Measurements from ENCODE around the gene GALNT10.

Gene GALNT10

GRCh38 chr5:154377754-154378533 is 187.4 kb downstream of the GALNT10 start:
- no peak for DNase-seq (ENCODE audit: low spot score)

- DNase-seq (ENCODE audit: low spot score) = no peak
Observed at GRCh38 chr5:154380263-154380662, 189.7 kb downstream of the GALNT10 start.

DNA sequence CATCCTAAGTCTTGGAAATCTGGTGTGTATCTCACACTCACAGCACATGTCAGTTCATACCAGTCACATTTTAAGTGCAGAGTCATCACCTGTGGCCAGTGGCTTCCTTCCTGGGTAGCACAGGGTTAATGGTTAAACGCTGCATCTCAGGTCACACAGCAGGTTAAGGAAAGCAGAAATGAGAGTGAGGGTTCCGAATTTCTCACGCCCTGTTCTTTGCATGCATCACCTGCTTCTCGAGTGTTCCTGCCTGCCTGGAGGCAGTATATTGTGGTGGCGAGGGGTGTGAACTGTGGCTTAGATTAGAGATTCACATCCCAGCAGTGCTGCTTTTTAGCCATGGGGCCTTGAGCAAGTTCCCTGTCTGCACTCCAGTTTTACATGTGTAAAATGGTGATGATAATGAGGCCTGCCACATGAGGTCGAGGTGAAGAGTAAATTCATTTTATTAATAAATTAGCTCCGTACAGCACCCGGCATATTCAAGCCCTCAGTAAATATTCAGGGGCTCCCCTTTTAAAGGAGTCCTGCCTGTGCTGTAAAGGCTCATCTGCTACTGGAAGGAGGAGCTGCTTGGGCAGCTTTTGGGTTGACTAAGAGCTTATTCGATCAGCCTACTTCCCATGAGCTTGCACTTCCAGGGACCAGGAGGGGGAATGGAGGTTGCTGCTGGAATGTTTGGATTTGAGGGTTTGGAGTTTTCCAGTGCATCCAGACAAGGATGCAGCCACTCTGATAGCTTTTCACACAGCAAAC is 194.1 kb downstream of the GALNT10 start:
- DNase-seq (ENCODE audit: low spot score) = no peak

GRCh38 chr5:154385236-154385512 is 194.6 kb downstream of the GALNT10 start:
- no peak for DNase-seq (ENCODE audit: low spot score)

- no peak for DNase-seq (ENCODE audit: low spot score)
Observed at GRCh38 chr5:154386952-154387629, 196.6 kb downstream of the GALNT10 start.

- DNase-seq (ENCODE audit: low spot score) = no peak
Observed at GRCh38 chr5:154388842-154389241, 198.3 kb downstream of the GALNT10 start.

- DNase-seq (ENCODE audit: low spot score) = no peak
Observed at GRCh38 chr5:154390096-154390495, 199.6 kb downstream of the GALNT10 start.

DNA sequence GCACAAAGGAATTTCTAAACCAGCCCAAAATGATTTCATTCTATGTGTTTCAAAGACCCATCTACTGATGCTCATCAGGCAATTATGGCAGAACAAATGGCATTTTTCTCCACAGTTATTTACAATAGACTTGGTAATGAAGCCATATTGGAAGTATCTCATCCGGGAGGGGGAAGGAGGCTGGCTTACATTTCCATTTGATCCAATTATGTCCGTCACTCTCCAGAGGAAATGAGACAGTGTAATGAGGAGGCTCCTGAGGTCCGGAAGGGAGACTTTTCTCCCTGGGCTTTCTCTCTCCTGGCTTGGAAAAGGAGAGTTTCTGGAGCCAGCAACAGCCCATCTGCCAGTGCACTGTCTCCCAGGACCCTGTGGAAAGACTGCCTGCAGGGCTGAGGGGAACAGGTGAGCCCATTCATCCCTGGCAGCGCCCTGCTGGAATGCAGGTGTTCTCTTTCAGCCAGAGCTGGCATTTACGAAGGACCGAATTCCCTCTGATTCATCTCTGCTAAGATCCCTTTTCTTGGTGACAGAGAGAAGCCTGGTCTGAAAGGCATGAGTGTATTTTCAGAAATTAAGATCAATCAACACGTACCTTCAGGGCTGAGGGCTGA is 200.3 kb downstream of the GALNT10 start:
- no peak for DNase-seq (ENCODE audit: low spot score)

DNA sequence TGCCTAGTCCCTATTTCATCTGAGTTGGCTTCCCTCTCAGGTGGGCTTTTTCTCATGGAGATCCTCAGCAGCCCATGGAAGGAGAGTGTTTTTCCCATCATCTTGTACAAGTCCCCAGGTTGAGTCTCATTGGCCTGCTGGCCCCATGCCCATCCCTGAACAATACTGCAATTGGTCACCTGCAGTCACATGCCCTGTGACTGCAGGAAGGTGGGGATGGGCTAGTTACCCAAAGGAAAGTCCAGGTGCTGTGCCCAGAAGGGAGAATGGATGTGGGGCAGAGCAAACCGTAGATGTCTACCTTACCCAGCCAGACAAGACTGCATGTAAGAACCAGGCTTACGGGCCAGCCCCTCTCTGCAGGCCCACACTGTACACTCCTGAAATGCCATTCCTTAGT is 201.3 kb downstream of the GALNT10 start:
- no peak for DNase-seq (ENCODE audit: low spot score)

DNA sequence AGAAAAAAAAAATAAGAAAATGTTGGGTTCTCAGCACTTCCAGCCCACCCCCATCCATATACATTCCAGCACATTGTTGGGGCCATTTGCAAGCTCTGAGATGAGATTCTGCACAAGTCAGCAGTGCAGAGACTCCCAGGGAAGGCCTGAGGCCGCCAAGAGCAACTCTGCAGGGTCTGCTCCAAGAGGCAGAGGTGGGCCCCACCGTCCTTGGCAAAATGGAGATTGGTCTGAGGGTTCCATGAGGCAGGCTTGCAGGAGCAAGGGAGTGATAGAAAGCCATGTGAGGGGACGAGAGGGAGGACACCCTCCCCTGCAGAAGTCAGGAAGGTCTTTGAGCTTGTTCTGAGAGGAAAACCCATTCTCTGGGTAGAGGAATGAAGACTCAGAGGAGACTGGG is 203.3 kb downstream of the GALNT10 start:
- no peak for DNase-seq (ENCODE audit: low spot score)

DNA sequence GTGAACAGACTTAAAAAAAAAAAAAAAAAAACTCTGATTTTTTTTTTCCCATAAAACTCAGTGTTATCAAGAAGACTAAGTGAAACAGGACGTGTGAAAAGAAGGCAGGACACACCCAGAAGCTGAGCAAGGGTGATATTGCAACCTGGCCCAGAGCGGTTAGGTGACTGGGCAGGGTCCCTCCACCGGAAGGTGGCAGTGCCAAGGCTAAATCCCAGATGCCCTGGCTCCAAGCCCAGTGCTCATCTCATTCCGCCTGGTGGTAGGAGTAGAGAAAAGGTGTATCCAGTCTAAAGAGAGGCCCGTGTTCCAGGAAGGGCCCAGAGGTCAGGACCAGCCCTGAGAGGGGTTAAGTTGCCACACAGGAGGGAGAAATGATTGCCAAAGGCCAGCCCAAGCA is 203.8 kb downstream of the GALNT10 start:
- no peak for DNase-seq (ENCODE audit: low spot score)

GRCh38 chr5:154395407-154396106 is 205.0 kb downstream of the GALNT10 start:
- no peak for DNase-seq (ENCODE audit: low spot score)

GRCh38 chr5:154396128-154396527 is 205.6 kb downstream of the GALNT10 start:
- DNase-seq (ENCODE audit: low spot score) = no peak

GRCh38 chr5:154397652-154398406 is 207.3 kb downstream of the GALNT10 start:
- DNase-seq (ENCODE audit: low spot score) = no peak

DNA sequence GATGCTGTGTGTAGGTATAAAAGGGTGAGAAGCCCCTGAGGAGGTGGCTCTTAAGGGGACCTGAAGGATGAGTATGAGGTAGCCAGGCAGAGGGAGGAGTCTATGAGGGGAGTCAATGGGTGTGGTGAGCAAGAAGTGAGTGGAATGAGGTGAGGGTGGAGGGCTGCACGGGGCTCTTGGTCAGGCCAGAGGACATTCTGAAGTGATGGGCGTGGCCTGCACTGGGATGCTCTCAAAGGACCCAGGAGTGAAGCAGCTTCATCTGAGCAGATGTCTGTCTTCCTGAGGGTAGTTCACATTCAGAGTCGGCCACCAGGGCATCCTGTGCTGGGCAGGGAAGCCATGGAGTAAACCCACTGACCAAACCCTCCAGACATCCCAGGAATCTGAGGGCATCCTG is 210.1 kb downstream of the GALNT10 start:
- DNase-seq (ENCODE audit: low spot score) = no peak

DNA sequence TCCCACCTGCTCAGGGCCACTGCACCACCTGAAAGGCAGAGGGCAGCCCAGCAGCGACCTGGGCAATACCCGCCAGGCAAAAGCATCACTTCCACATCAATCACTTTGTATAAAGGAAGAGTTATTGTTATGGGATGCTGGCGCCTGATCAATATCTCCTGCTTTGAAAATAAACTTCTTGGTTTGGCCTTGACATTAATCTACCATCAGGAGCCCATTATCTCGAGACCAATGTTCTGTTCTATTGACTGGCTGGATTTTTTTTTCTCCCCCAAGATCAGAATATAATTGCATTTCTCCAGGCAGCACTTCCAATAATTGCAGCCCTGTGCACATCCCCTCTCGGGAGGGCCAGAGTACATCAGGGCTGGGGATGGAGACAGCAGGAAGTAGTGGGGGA is 210.8 kb downstream of the GALNT10 start:
- no peak for DNase-seq (ENCODE audit: low spot score)

DNA sequence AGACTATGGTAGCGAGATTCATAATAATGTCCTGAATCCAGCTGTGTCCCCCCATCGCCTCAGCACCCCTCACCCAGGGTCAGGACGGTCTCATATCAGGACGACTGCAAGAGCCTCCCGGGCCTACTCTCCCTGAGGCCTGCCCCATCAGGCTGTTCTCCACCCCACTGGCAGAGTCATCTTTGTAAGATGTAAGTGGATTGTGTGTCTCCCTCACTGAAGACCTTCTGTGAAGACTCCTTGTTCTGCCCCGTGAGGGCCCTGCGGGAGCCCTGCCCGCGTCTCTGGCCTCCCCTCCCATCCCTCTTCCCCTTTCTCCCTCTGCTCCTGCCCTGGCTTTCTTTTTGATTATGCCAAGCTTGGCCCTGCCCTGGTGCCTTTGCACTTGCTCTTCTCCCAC is 211.4 kb downstream of the GALNT10 start:
- no peak for DNase-seq (ENCODE audit: low spot score)

- no peak for DNase-seq (ENCODE audit: low spot score)
Observed at GRCh38 chr5:154402611-154403010, 212.1 kb downstream of the GALNT10 start.

DNA sequence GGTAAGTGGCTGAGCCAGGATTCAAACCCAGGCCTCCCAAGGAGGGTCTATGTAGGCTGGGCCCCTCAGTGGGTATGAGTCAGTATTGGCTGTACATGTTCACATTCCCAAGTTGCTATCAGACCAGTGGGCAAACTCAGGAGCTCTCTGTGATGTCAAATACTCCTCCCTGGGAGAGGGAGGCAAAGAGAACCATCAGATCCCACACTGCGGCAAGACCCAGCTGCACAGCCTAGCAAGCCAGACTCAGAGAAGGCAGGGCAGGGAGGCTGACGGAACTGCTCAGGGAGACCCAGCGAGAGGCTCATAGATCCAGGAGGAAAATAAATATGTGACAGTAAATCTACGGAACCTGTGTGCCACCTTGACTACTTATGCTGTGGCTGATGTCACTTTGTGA is 212.7 kb downstream of the GALNT10 start:
- DNase-seq (ENCODE audit: low spot score) = no peak

DNA sequence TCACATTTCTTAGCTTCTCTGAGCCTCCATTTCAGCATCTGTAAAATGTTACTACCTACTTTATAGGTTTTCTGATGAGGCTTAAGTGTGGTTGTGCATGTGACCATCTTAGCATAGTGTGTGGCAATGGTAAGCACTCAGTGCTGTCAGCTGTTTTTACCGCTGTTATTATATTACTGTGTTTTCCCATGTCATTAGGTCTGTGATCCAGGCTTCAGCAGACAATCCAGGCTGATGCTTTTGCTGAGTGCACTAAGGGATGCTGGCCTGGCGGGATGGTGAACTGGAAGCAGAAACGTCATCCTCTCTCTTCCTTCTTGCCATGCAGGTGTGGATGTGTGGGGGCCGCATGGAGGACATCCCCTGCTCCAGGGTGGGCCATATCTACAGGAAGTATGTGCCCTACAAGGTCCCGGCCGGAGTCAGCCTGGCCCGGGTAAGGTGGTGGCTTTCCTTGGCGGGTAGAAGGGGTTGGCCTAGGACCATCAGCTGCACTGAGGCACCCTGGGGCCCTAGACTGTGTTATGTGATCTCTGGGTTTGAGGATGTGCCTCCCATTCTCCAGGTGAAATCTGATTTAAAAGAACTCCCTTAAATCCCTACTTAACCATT is 213.3 kb downstream of the GALNT10 start:
- DNase-seq (ENCODE audit: low spot score) = no peak
